Skeletal muscle tissue (tissue), 4 donors: ENCODE measurements around the gene AATK. TPM values are rescaled to one million over a fixed set of nuclear protein-coding genes. Genes with fewer than 3 reads are reported as not detected.

ENCODE experiments used
- H3K27ac ChIP-seq: one replicate; pipeline ENCODE4 v1.7.0; 2013; ENCODE audit warnings: mild to moderate bottlenecking, low read depth, low read length, inconsistent platforms
- H3K27me3 ChIP-seq, 3 donors: one replicate each; pipeline ENCODE4 v1.7.0; 2013; ENCODE audit warnings: low read length in 3 of 3; ENCODE audit not compliant: control insufficient read depth in 3 of 3, insufficient read depth in 3 of 3
- H3K36me3 ChIP-seq, 3 donors: one replicate each; pipeline ENCODE4 v1.7.0; 2013; ENCODE audit warnings: low read length in 3 of 3; ENCODE audit not compliant: control insufficient read depth in 3 of 3, insufficient read depth in 3 of 3
- H3K4me1 ChIP-seq, 3 donors: one replicate each; pipeline ENCODE4 v1.7.0; 2013; ENCODE audit warnings: low read length in 3 of 3, mild to moderate bottlenecking in 3 of 3; ENCODE audit not compliant: control insufficient read depth in 3 of 3, insufficient read depth in 3 of 3
- H3K4me3 ChIP-seq, 3 donors: one replicate each; pipeline ENCODE4 v1.7.0; 2013; ENCODE audit warnings: low read length in 3 of 3
- H3K9ac ChIP-seq, 3 donors: one replicate each; pipeline ENCODE4 v1.7.0; 2013; ENCODE audit warnings: low read length in 3 of 3, mild to moderate bottlenecking in 3 of 3, moderate library complexity in 2 of 3, low read depth in 1 of 3
- H3K9me3 ChIP-seq, 3 donors: one replicate each; pipeline ENCODE4 v1.7.0; 2013; ENCODE audit warnings: low read length in 3 of 3; ENCODE audit not compliant: control insufficient read depth in 3 of 3
- total RNA-seq: library from RNA; depleted of rRNA; stranded (reverse); fragments of >200 nt; gene quantifications from one replicate; pipeline ENCODE4 v1.2.3, GENCODE V29; 2014
- donor health status: Osteomylitis.

The AATK gene
- total RNA-seq, 1 donor from 2014 or later, result 10.4 TPM

- Histone ChIP-seq H3K9me3 (no peaks in the 10 kb centered on the region), H3K9ac (no peak overlapping the region), H3K27me3 (no peaks in the 10 kb centered on the region), H3K36me3 (peaks cover 0 to 4% (median 2%) of the 10 kb centered on the region in 3 donors), H3K4me1 (no peaks in the 10 kb centered on the region), H3K27ac (no peak overlapping the region), H3K4me3 (no peak overlapping the region)
These were observed 25.1 kb upstream of the AATK start for GRCh38 chr17:81191116-81191515.

GRCh38 chr17:81190591-81190990, 24.6 kb upstream of the AATK start:
- H3K36me3 ChIP-seq, result peaks cover 0 to 4% (median 2%) of the 10 kb centered on the region in 3 donors
- no peaks in the 10 kb centered on the region for H3K4me1 ChIP-seq
- no peak overlapping the region for H3K4me3 ChIP-seq
- no peaks in the 10 kb centered on the region for H3K9me3 ChIP-seq
- H3K27ac ChIP-seq, result no peak overlapping the region
- H3K9ac ChIP-seq, result no peak overlapping the region
- H3K27me3 ChIP-seq, result no peaks in the 10 kb centered on the region

GRCh38 chr17:81189670-81190530, 23.9 kb upstream of the AATK start:
- no peaks in the 10 kb centered on the region for H3K9me3 ChIP-seq
- H3K27ac ChIP-seq, result no peak overlapping the region
- peaks cover 0 to 4% (median 2%) of the 10 kb centered on the region in 3 donors for H3K36me3 ChIP-seq
- no peaks in the 10 kb centered on the region for H3K4me1 ChIP-seq
- no peak overlapping the region for H3K4me3 ChIP-seq
- no peak overlapping the region for H3K9ac ChIP-seq
- no peaks in the 10 kb centered on the region for H3K27me3 ChIP-seq

- no peak overlapping the region for H3K27ac ChIP-seq
- H3K9me3 ChIP-seq, result no peaks in the 10 kb centered on the region
- H3K4me3 ChIP-seq, result no peak overlapping the region
- peaks cover 0 to 4% (median 2%) of the 10 kb centered on the region in 3 donors for H3K36me3 ChIP-seq
- H3K4me1 ChIP-seq, result no peaks in the 10 kb centered on the region
- H3K9ac ChIP-seq, result no peak overlapping the region
- peaks cover 2 to 4% (median 3%) of the 10 kb centered on the region in 3 donors for H3K27me3 ChIP-seq
These were observed 23.0 kb upstream of the AATK start for GRCh38 chr17:81189016-81189415.

GRCh38 chr17:81188491-81188840, 22.4 kb upstream of the AATK start:
- Histone ChIP-seq H3K9me3 (no peaks in the 10 kb centered on the region), H3K27ac (no peak overlapping the region), H3K36me3 (peaks cover 0 to 4% (median 2%) of the 10 kb centered on the region in 3 donors), H3K27me3 (peaks cover 6 to 8% (median 8%) of the 10 kb centered on the region in 3 donors), H3K4me1 (no peaks in the 10 kb centered on the region), H3K9ac (no peak overlapping the region), H3K4me3 (no peak overlapping the region)

GRCh38 chr17:81187586-81188490, 21.8 kb upstream of the AATK start:
- Histone ChIP-seq H3K4me3 (no peak overlapping the region), H3K4me1 (no peaks in the 10 kb centered on the region), H3K9me3 (no peaks in the 10 kb centered on the region), H3K9ac (no peak overlapping the region), H3K27ac (no peak overlapping the region), H3K27me3 (peaks cover 8 to 13% (median 10%) of the 10 kb centered on the region in 3 donors), H3K36me3 (peaks cover 0 to 4% (median 2%) of the 10 kb centered on the region in 3 donors)

GRCh38 chr17:81187120-81187519, 21.1 kb upstream of the AATK start:
- no peak overlapping the region for H3K9ac ChIP-seq
- H3K27ac ChIP-seq, result no peak overlapping the region
- no peak overlapping the region for H3K4me3 ChIP-seq
- H3K27me3 ChIP-seq, result peaks cover 8 to 19% (median 13%) of the 10 kb centered on the region in 3 donors
- H3K9me3 ChIP-seq, result no peaks in the 10 kb centered on the region
- H3K4me1 ChIP-seq, result no peaks in the 10 kb centered on the region
- H3K36me3 ChIP-seq, result peaks cover 0 to 4% (median 2%) of the 10 kb centered on the region in 3 donors

GRCh38 chr17:81186203-81186602, 20.2 kb upstream of the AATK start:
- Histone ChIP-seq H3K27ac (no peak overlapping the region), H3K27me3 (peaks cover 8 to 25% (median 13%) of the 10 kb centered on the region in 3 donors), H3K9ac (no peak overlapping the region), H3K4me3 (no peak overlapping the region), H3K36me3 (peaks cover 0 to 4% (median 0%) of the 10 kb centered on the region in 3 donors), H3K9me3 (no peaks in the 10 kb centered on the region), H3K4me1 (no peaks in the 10 kb centered on the region)

GRCh38 chr17:81184555-81184954, 18.5 kb upstream of the AATK start:
- Histone ChIP-seq H3K4me1 (no peaks in the 10 kb centered on the region), H3K9ac (no peak overlapping the region), H3K27ac (no peak overlapping the region), H3K9me3 (no peaks in the 10 kb centered on the region), H3K27me3 (peaks cover 8 to 25% (median 19%) of the 10 kb centered on the region in 3 donors), H3K36me3 (peaks cover 0 to under 1% (median 0%) of the 10 kb centered on the region in 3 donors), H3K4me3 (no peak overlapping the region)
